DND-41 (cell line): Measurements from ENCODE around the gene FEZ2.

Experiments
- ATAC-seq: fragments of 200-7000 bp; cut with Tn5 transposase; 3 replicates; pipeline ENCODE4 v1.9.1; 2021; ENCODE audit warnings: low read depth; ENCODE audit not compliant: insufficient read depth
- DNase-seq: peaks from one replicate; pipeline ENCODE4 v3.0.0-alpha.2; 2020
- H2AFZ ChIP-seq: 2 replicates; pipeline ENCODE4 v1.6.0; 2012; ENCODE audit warnings: low read depth, low read length
- H3K27ac ChIP-seq: 2 replicates; pipeline ENCODE4 v1.5.1; 2012; ENCODE audit warnings: low read length, inconsistent platforms
- H3K27me3 ChIP-seq: fragments of 200-600 bp; sonication (generic); 2 replicates; pipeline ENCODE4 v1.6.0; 2012; ENCODE audit warnings: low read length, mild to moderate bottlenecking, inconsistent platforms; ENCODE audit not compliant: insufficient read depth, poor library complexity
- H3K36me3 ChIP-seq: 2 replicates; pipeline ENCODE4 v1.5.1; 2012; ENCODE audit warnings: low read length, inconsistent platforms; ENCODE audit not compliant: insufficient read depth
- H3K4me1 ChIP-seq: 2 replicates; pipeline ENCODE4 v1.5.1; 2012; ENCODE audit warnings: mild to moderate bottlenecking, low read length; ENCODE audit not compliant: insufficient read depth
- H3K4me2 ChIP-seq: 2 replicates; pipeline ENCODE4 v1.6.0; 2012; ENCODE audit warnings: mild to moderate bottlenecking, moderate library complexity, low read length, inconsistent platforms; ENCODE audit not compliant: insufficient read depth
- H3K4me3 ChIP-seq, 2 experiments: fragments of 200-600 bp in 1 of 2; shearing (Covaris generic) in 1 of 2; 2 replicates each; pipeline ENCODE4 v1.5.1; 2012 to 2016; ENCODE audit warnings: inconsistent platforms in 2 of 2, low read length in 2 of 2, mild to moderate bottlenecking in 2 of 2, low read depth in 1 of 2, moderate library complexity in 1 of 2
- H3K79me2 ChIP-seq: 2 replicates; pipeline ENCODE4 v1.6.0; 2012; ENCODE audit warnings: low read length, inconsistent platforms; ENCODE audit not compliant: insufficient read depth
- H3K9ac ChIP-seq: 2 replicates; pipeline ENCODE4 v1.6.0; 2012; ENCODE audit warnings: low read depth, mild to moderate bottlenecking, inconsistent platforms, low read length, moderate library complexity
- H3K9me3 ChIP-seq: 2 replicates; pipeline ENCODE4 v1.5.1; 2012; ENCODE audit warnings: low read length, moderate library complexity, mild to moderate bottlenecking, inconsistent platforms; ENCODE audit not compliant: insufficient read depth, severe bottlenecking
- H4K20me1 ChIP-seq: 2 replicates; pipeline ENCODE4 v1.6.0; 2012; ENCODE audit warnings: low read length; ENCODE audit not compliant: insufficient read depth
- EZH2 ChIP-seq: IDR thresholded peaks from 3 replicates; pipeline ENCODE4 v1.6.1; 2012; ENCODE audit warnings: borderline replicate concordance, low read depth, mild to moderate bottlenecking, moderate library complexity, low read length, inconsistent platforms; ENCODE audit not compliant: severe bottlenecking
- TF ChIP-seq, protein P1 (sequence below): IDR thresholded peaks from 2 replicates; pipeline ENCODE4 v1.5.1; 2012; ENCODE audit warnings: borderline replicate concordance, low read length, moderate library complexity, mild to moderate bottlenecking; ENCODE audit not compliant: poor library complexity, severe bottlenecking; ENCODE audit errors: extremely low read depth

FEZ2 gene

GRCh38 chr2:36577884-36578283, 20.1 kb downstream of the FEZ2 start:
- TF ChIP-seq, protein P1, sequence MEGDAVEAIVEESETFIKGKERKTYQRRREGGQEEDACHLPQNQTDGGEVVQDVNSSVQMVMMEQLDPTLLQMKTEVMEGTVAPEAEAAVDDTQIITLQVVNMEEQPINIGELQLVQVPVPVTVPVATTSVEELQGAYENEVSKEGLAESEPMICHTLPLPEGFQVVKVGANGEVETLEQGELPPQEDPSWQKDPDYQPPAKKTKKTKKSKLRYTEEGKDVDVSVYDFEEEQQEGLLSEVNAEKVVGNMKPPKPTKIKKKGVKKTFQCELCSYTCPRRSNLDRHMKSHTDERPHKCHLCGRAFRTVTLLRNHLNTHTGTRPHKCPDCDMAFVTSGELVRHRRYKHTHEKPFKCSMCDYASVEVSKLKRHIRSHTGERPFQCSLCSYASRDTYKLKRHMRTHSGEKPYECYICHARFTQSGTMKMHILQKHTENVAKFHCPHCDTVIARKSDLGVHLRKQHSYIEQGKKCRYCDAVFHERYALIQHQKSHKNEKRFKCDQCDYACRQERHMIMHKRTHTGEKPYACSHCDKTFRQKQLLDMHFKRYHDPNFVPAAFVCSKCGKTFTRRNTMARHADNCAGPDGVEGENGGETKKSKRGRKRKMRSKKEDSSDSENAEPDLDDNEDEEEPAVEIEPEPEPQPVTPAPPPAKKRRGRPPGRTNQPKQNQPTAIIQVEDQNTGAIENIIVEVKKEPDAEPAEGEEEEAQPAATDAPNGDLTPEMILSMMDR, result no peak
- no peak for TF ChIP-seq EZH2
- Histone ChIP-seq H4K20me1 (no peaks in the 10 kb centered on the region), H3K79me2 (no peaks in the 10 kb centered on the region), H3K27ac (no peak overlapping the region), H3K4me3 (no peak overlapping the region), H3K4me1 (no peaks in the 10 kb centered on the region), H2AFZ (no peak overlapping the region), H3K36me3 (peaks cover 70% of the 10 kb centered on the region), H3K4me2 (no peak overlapping the region), H3K27me3 (no peaks in the 10 kb centered on the region), H3K9ac (no peak overlapping the region), H3K9me3 (no peaks in the 10 kb centered on the region)
- ATAC-seq (no peak), DNase-seq (no peak)

GRCh38 chr2:36574560-36574959, 23.4 kb downstream of the FEZ2 start:
- Histone ChIP-seq H3K36me3 (peaks cover 48% of the 10 kb centered on the region), H3K4me2 (no peak overlapping the region), H3K79me2 (no peaks in the 10 kb centered on the region), H3K27me3 (no peaks in the 10 kb centered on the region), H3K4me3 (no peak overlapping the region), H2AFZ (no peak overlapping the region), H3K4me1 (no peaks in the 10 kb centered on the region), H3K9me3 (no peaks in the 10 kb centered on the region), H3K27ac (no peak overlapping the region), H3K9ac (no peak overlapping the region), H4K20me1 (no peaks in the 10 kb centered on the region)
- no peak for TF ChIP-seq EZH2
- TF ChIP-seq, protein P1, result no peak
- DNase-seq (no peak), ATAC-seq (no peak)

- ATAC-seq, result no peak
- TF ChIP-seq, protein P1, result no peak
- TF ChIP-seq EZH2, result no peak
- no peak overlapping the region for H3K4me2 ChIP-seq
- no peaks in the 10 kb centered on the region for H4K20me1 ChIP-seq
- H2AFZ ChIP-seq, result no peak overlapping the region
- H3K36me3 ChIP-seq, result peaks cover 37% of the 10 kb centered on the region
- no peaks in the 10 kb centered on the region for H3K27me3 ChIP-seq
- no peaks in the 10 kb centered on the region for H3K4me1 ChIP-seq
- DNase-seq, result no peak
- H3K79me2 ChIP-seq, result no peaks in the 10 kb centered on the region
- no peak overlapping the region for H3K4me3 ChIP-seq
- H3K9ac ChIP-seq, result no peak overlapping the region
- H3K27ac ChIP-seq, result no peak overlapping the region
- no peaks in the 10 kb centered on the region for H3K9me3 ChIP-seq
These were observed 24.8 kb downstream of the FEZ2 start for GRCh38 chr2:36573165-36573564.

DNA sequence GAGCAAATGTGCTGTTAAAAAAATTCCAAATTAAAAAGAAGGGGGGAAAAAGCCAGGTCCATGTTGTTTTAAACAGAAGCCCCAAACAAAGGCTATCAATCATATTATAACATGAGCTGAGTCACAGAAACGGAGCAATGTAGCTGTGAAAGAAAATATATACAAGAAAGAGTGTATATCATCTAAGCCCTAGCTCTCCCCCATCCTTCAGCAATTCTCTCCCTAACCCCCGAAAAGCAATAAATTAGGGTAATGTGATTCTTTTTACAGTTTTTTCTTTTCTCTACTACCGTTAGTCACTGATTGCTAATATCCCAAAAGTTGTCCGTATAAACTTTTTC, 25.3 kb downstream of the FEZ2 start:
- Histone ChIP-seq H3K9ac (no peak overlapping the region), H4K20me1 (no peaks in the 10 kb centered on the region), H3K4me1 (no peaks in the 10 kb centered on the region), H3K79me2 (no peaks in the 10 kb centered on the region), H2AFZ (no peak overlapping the region), H3K9me3 (no peaks in the 10 kb centered on the region), H3K4me3 (no peak overlapping the region), H3K36me3 (peaks cover 32% of the 10 kb centered on the region), H3K27ac (no peak overlapping the region), H3K27me3 (no peaks in the 10 kb centered on the region), H3K4me2 (no peak overlapping the region)
- TF ChIP-seq, protein P1, result no peak
- DNase-seq (no peak), ATAC-seq (no peak)
